ENCODE measurements around the gene MIER1.
"Not testable (repeated sequence)": the region's sequence is repeated elsewhere in the genome, so short reads cannot be mapped to it uniquely, and the experiment has no call there.

Gene MIER1

DNA sequence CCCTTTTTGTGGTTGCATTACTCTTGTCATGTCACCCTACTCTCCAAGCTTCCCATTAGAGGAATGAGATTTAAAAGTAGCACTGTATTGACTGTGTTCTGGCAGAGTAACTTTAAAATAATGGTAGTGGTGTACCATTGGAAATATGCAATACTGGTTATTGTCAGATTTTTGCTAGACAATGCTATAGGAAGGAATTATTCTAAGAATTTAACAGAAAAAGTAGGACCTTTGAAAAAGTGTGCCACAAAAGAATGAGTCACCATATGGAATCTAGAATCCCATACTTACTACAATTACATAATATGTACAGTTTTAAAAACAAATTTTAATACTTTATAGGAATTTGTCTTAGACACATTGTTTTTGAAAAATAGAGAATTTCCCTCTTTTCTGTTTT lies 13.8 kb downstream of the MIER1 start:
- no peak for DNase-seq (ENCODE audit: low spot score)

DNA sequence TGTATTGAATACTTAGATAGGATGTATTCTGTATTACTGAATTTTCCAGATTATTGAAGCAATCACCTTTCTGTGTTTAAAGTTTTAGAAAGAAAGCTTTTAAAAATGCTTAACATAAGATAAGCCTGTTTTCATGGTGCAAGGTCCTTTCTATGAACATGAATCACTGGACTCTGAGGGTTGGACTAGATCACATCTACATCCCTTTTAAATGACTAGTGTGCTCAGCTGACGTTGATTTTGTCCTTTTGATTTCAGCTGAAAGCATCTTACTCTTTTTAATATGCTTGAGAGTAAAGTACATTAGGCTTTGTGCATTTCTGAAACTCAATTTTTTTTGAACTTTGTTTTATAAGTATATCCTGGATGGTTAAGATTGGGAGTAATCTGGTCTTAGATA lies 16.2 kb downstream of the MIER1 start:
- no peak for DNase-seq (ENCODE audit: low spot score)

DNA sequence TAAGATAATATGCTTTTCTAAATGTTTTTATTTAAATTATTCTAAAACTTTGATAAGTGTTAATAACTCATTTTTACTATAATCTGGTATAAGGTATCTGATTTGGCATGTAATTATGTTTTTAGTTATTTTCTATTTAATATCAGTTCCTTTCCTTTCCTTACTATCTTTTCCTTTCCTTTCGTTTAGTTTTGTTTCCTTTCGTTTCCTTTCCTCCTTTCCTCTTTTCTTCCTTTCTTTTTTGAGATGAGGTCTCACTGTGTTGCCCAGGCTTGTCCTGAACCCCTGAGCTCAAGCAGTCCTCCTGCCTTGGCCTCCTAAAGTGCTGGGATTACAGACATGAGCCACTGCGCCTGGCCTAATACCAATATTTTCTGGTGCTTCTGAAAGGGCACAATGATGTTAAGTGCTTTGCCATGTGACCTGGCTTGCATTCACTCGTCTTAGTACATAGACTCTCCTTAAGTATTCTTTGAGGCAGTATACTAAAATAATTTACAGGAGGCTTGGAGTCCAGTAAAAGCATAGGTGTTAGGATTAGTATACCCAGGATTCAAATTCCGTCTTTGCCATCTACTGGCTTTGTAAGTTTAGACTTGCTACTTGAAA lies 18.7 kb downstream of the MIER1 start:
- no peak for DNase-seq (ENCODE audit: low spot score)

DNA sequence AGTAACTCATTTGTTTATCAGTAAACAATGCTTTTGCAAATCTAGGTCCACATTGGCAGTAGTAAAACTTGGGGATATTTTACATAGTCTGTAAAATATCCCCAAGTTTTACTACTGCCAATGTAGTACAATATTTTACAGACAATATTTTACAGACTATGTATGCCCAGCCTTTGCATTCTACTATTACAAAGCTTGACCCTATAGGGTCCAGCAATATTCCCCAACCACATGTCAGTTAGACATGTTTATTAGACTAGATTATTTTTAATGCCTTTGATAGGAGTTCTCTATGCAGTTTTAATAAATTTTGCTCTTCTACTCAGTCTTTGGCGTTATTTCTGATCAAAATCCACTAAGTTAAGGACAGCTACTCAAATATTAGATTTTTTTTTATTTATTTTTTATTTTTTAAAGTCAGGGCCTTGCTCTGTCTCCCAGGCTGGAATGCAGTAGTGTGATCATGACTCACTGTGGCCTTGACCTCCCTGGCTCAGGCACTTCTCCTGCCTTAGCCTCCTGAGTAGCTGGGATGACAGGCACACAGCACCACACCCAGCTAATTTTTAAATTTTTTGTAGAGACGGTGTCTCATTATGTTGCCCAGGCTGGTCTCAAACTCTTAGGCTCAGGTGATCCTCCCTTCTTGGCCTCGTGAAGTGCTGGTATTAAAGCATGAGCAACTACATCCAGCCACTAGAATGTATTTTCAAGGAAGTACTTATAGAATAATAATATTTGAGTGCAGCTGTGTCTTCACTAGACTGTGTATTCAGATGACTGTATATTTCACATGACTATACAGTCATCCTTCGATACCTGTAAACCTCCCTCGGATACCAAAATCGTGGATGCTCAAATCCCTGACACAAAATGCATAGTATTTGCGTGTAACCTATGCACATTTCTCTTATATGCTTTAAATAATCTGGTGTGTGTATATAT lies 19.8 kb downstream of the MIER1 start:
- DNase-seq (ENCODE audit: low spot score): no peak

DNA sequence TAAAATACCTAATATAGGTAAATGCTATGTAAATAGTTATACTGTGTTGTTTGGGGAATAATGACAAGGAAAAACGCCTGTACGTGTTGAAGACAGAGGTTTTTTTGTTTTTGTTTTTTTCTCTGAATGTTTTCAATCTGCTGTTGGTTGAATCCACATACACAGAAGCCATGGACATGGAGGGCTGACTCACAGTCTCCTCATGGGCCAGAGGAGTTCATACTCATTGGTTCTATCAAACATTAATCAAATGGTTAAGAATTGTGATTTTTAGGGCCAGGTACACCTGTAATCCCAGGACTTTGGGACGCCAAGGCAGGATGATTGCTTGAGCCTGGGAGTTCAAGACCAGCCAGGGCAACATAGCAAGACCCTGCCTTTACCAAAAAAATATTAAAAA lies 20.5 kb downstream of the MIER1 start:
- DNase-seq (ENCODE audit: low spot score): no peak

DNA sequence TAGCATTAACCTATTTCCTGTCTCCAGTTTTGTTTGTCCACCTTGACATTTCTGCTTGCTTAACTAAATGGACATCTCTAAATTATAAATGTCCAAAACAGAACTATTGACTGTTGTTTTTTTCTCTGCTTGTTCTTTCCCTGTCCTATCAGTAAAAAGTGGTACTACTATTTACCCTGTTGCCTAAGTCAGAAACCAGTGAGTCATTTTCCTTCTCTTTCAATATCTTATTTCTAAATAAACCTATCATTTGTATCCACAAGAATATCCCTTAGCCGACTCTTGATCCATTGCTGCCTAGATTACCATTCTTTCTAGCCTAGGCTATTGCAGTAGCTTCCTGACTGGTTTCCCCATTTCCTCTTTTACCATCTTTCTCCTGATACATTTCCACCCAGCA lies 22.5 kb downstream of the MIER1 start:
- no peak for DNase-seq (ENCODE audit: low spot score)

DNA sequence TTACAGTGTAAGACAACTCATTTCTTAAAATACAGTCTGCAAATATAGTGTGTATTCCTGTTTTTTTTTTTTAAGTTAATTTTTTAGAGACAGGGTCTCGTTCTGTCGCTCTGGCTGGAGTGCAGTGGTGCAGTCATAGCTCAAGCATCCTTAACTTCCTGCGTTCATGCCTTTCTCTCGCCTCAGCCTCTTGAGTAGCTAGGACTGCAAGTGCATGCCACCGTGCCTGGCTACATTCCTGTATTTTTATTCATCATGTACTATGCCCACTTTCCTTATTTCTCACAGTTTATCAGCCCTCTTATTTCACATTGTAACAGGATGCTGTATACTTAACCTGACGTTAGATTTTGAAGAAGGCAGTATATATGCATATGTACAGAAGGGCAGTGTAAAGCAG lies 26.7 kb downstream of the MIER1 start:
- DNase-seq (ENCODE audit: low spot score): no peak

DNA sequence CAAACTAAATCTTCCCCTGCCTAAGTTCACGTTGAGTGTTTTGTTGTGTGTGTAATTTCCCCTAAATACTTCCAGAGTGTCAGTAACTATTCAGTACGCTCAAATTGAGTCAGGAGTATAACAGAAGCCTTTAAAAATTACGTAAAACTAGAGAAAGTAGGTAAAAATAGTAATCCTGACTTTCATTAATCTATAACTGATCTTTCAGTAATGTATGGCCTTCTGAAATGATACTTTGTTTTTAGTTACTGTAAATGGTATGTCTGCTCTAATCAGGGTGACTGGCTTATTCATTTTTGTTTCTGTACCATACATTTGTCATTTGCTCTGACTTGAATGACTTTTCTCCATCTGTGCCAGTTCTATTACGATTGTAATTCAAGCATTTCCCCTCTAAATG lies 29.4 kb downstream of the MIER1 start:
- DNase-seq (ENCODE audit: low spot score): no peak

DNA sequence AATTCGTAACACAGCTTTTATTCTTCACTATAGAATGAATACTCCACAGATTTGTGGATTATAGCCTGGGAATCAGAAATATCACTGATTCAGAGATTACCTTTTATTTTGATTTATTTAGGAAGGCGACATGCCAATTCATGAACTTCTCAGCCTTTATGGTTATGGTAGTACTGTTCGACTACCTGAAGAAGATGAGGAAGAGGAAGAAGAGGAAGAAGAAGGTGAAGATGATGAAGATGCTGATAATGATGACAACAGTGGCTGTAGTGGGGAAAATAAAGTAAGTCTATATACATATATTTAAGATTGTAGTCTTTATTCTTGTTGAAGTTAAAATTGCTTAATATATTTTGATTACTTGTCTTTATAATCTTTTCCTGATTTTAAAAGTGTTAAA lies 33.1 kb downstream of the MIER1 start:
- no peak for DNase-seq (ENCODE audit: low spot score)

DNA sequence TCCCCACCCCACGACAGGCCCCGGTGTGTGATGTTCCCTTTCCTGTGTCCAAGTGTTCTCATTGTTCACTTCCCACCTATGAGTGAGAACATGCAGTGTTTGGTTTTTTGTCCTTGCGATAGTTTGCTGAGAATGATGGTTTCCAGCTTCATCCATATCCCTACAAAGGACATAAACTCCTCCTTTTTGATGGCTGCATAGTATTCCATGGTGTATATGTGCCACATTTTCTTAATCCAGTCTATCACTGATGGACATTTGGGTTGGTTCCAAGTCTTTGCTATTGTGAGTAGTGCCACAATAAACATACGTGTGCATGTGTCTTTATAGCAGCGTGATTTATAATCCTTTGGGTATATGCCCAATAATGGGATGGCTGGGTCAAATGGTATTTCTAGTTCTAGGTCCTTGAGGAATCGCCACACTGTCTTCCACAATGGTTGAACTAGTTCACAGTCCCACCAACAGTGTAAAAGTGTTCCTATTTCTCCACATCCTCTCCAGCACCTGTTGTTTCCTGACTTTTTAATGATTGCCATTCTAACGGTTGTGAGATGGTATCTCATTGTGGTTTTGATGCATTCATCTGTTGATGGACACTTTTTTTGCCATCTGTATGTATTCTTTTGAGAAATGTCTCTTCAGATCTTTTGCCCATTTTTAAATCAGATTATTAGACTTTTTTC lies 41.5 kb downstream of the MIER1 start:
- not testable (repeated sequence) for DNase-seq (ENCODE audit: low spot score)

DNA sequence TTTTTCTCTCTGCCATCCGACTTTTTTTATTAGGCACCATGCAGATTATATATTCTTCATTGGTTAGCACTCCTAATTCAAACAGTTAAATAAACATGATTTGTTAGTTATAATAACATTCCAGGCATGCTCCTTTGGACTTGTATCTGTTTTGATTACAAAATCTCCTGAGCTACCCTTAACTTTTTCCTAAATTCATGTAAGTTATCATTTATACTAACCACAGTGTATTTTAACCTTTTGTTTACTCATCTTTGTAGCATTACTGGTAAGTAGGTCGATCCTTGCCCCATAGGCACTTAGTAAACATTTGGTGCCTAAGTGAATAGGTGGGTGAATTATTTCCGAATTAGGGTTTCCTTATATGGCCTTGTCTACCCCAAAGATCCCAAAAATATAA lies 43.8 kb downstream of the MIER1 start:
- no peak for DNase-seq (ENCODE audit: low spot score)

DNA sequence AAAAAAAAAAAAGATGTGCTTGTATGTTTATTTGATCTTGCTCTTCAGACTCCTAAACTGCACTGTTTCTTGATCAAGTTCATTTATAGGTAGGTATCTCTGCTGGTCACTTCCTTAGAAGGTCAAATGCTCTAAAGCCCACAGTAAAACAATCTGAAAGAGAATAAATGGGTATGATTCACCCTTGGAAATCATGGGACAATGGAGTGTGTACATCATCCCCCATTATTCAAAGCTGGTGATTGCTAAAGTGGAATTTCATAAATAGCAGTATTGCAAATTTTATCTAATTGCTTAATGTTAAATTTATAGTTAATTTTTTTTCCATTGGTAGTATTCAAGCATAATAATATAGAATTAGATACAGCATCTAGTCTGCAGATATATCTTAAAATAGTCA lies 53.4 kb downstream of the MIER1 start:
- DNase-seq (ENCODE audit: low spot score): no peak

DNA sequence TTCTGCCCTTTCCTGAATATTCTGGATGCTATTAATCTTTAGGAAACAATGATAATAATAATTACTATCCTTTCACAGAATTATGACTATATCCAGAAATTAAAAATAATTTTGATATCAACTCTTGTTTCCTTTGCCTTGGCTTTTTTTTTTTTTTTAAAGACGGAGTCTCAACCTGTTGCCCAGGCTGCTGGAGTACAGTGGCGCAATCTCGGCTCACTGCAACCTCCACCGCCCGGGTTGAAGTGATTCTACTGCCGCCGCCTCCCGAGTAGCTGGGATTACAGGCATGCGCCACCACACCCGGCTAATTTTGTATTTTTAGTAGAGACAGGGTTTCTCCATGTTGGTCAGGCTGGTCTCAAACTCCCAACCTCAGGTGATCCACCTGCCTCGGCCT lies 54.8 kb downstream of the MIER1 start:
- DNase-seq (ENCODE audit: low spot score): not testable (repeated sequence)

DNA sequence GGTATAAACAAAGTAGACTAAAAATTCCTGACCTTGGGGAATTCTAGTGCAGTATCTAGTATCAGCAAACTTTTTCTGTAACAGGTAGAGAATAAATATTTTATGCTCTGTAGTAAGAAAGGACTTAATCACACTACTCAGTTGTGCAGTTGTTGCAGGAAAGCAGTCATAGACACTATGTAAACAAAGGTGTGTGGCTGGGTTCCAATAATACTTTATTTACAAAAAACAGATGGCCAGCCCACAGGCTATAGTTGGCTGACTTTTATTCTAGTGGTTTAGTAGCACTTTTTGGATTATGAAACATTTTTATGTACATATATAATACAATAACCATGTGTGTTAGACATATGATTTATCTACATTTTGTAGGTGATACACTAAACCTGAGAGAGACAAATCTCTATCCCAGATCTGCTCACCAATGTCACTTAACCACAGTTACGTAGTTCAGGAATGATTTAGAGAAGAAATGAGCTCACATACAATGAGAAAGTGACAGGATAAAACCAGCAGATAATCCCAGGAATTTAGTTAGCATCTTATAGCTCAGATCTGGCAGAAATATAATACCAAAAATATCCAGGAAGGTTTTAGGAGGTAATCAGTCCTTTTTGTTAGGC lies 56.1 kb downstream of the MIER1 start:
- no peak for DNase-seq (ENCODE audit: low spot score)

DNA sequence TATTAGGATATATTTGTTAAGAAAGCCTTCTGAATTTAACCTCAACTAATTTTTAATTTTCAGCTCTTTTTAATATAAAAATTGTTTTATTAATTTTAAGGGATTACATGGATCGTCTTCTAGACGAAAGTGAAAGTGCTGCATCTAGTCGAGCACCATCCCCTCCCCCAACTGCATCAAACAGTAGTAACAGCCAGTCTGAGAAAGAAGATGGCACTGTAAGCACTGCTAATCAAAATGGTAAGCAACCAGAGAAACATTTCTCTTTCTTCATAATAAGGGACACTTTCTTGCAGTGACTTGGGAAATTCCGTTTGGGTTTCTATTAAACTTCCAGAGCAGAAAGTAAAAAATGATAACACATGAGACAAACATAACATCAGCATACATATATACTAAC lies 56.9 kb downstream of the MIER1 start:
- DNase-seq (ENCODE audit: low spot score): no peak

DNA sequence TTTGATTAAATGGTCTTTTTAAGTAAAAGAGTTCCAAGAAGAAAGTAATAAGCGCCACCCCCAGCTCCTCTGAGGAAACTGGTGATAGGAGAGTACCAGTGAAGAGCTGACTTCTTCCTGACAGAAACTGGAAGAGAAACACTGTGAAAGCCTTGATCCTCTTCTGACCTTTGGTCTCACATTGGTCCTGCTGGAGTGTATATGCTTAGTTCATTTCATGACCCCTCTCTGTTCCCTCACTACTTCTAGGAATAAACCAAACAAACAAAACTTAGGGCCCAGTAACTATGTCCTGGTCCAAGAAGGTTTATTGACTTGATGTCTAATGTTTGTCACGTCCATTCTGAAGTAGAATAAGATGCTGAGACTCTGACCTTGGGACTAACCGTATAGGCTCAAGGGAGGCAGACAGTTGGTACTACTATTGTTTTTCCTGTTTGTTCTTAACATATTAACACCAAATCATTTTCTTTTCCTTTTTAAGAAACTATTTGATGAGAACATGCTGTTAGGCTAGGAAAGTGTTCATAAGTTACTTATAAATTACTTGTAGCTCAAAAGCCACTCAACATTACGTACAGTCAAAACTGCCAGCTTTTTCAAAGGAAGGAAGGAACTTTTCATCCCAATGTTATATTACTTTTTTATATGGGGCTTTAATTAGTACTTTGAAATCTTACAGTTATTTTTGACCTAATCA lies 57.9 kb downstream of the MIER1 start:
- no peak for DNase-seq (ENCODE audit: low spot score)

DNA sequence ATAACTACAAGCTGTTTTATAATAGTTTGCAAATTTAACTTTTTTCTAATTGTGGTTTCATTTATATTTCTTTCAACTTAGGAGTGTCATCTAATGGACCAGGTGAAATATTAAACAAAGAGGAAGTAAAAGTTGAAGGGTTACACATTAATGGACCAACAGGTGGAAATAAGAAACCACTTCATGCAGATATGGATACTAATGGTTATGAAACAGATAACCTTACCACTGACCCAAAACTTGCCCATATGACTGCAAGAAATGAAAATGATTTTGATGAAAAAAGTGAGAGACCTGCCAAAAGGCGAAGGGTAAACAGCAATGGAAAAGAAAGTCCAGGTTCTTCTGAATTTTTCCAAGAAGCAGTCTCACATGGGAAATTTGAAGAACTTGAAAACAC lies 59.7 kb downstream of the MIER1 start:
- DNase-seq (ENCODE audit: low spot score): no peak

DNA sequence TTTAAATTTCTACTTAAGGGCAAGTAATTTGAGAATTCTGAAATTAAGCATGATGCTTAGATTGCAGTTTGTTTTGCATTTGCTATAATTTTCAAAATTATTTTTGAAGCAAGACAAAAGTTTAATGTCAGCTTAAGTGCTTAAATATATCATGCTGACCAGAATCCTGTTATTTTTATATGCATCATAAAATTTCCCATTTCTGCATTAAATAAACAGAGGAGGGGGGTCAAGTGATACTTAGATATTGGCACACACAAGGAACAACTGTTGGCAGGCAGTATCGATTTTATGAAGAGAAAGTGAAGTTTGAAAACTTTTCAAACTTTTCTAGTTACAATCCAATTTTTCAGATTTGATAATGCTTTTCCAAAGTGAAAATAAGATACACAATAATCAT lies 61.0 kb downstream of the MIER1 start:
- no peak for DNase-seq (ENCODE audit: low spot score)

DNA sequence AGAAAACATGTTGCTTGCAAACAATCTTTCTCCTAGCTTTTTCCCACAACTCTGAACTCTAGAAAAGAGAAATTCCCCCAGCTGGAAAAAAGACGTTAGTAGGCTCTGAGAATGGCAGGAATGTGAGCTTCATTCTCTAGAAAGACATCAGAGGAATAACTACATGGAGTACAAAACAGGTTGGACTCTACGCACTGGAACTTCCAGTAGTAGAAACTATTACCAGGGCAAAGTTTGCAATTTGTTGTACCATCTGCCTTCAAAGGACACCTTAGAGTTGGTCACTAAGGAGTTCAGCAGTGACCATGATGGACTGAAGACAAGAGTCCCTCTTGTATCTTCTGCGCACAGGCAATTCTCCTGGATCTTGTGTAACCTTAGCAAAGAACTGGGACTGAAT lies 68.3 kb downstream of the MIER1 start:
- DNase-seq (ENCODE audit: low spot score): no peak

DNA sequence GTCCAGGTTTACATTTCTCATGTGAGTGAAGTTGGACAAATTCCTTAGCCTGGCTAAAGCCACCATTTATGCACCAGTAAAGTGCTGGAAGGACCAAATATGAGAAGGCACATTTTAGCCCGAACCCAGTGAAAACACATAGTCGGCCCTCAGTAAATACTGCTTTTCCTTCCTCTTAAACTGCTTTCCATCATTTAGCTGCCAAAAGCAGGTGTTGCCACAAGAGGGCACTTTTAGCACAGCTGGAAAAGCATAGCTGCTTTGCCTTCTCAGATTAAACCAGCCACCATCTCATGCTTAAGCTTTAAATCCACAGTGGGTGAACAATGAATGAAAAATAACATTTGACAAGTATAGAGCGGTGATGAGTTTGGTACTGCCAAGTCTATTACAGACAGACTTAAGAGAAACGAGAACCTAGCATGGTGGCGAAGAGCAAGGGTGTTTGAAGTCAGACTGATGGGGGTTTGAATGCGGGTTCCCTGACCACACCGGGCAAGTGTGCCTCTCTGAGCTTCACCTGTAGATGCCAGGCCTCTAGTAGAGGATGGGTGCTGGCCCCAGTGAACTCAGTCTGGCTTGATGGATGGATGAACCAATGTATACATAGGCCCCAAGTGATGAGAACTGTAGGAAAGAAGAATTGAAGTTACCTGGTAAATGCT lies 71.4 kb downstream of the MIER1 start:
- peak; percentile 47 for DNase-seq (ENCODE audit: low spot score)

DNA sequence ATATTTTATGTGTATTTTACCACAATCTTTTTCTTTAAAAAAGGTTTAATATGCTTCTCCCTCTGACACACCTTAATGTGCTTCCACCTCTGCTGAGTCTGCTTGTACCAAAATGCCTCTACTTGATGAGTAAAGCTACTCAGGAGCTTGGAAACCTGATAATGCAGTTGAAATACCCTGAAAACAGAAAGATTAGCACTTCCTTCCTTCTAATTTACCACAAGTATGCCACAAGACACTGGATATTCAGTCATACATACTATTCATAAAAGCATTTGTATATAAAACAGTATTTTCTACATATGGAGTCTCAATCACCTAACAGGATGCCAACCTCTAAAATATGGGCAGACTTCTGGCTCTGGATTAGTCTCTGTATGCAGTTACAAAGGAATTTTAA lies 74.2 kb downstream of the MIER1 start:
- no peak for DNase-seq (ENCODE audit: low spot score)

All from iPS-NIHi11 (cell line).